B cell (primary cell): Measurements from ENCODE around the gene ARHGAP26. TPM values are rescaled to one million over a fixed set of nuclear protein-coding genes. Genes with fewer than 3 reads are reported as not detected.

ENCODE experiments used
- ATAC-seq: fragments of 200-7000 bp; cut with Tn5 transposase; one replicate; pipeline ENCODE4 v1.10.0; 2021; ENCODE audit warnings: low read depth, mild to moderate bottlenecking, moderate number of reproducible peaks, moderate library complexity
- CTCF ChIA-PET: fragments of 350-600 bp; sonication (Branson Sonifier 250); formaldehyde crosslinking; loops from one replicate; lab custom pipeline; 2021; ENCODE audit warnings: antibody characterized with exemption, inconsistent platforms; lab: Charles Lee
- POLR2A ChIA-PET: fragments of 350-600 bp; sonication (Branson Sonifier 250); formaldehyde crosslinking; loops from one replicate; lab custom pipeline; 2021; ENCODE audit warnings: antibody characterized with exemption; lab: Charles Lee
- DNase-seq: peaks from one replicate; pipeline ENCODE4 v3.0.0; 2013
- H2AFZ ChIP-seq: 2 replicates; pipeline ENCODE4 v1.6.1; 2012; ENCODE audit warnings: mild to moderate bottlenecking, low read depth, low read length; ENCODE audit not compliant: insufficient read depth, poor library complexity, severe bottlenecking
- H3K27ac ChIP-seq, 2 donors: 1 replicate in 1 of 2; 2 replicates in 1 of 2; pipeline ENCODE4 v1.5.1; 2012 to 2013; ENCODE audit warnings: low read length in 2 of 2, mild to moderate bottlenecking in 2 of 2, moderate library complexity in 1 of 2
- H3K27me3 ChIP-seq, 4 experiments: fragments of 200-600 bp in 1 of 4; sonication (generic) in 1 of 4; replicated peaks in 1 of 4; 1 replicate in 2 of 4; 2 replicates in 2 of 4; pipeline versions ENCODE4 v1.6.1 to v1.7.0; 2013 to 2016; ENCODE audit warnings: low read length in 3 of 4, mild to moderate bottlenecking in 2 of 4, mixed read lengths in 1 of 4, moderate library complexity in 1 of 4; ENCODE audit not compliant: insufficient read depth in 4 of 4, control insufficient read depth in 3 of 4; ENCODE audit errors: control extremely low read depth in 1 of 4
- H3K36me3 ChIP-seq, 2 experiments: replicated peaks in 1 of 2; 1 replicate in 1 of 2; 2 replicates in 1 of 2; pipeline versions ENCODE4 v1.6.1 to v1.7.1; 2013; ENCODE audit warnings: low read length in 1 of 2; ENCODE audit not compliant: insufficient read depth in 2 of 2, control insufficient read depth in 1 of 2; ENCODE audit errors: control extremely low read depth in 1 of 2, extremely low read depth in 1 of 2
- H3K4me1 ChIP-seq, 2 donors: fragments of 200-600 bp in 1 of 2; sonication (generic) in 1 of 2; 1 replicate in 1 of 2; 2 replicates in 1 of 2; pipeline versions ENCODE4 v1.5.1 to v1.6.1; 2013 to 2017; ENCODE audit warnings: low read length in 2 of 2; ENCODE audit not compliant: control insufficient read depth in 2 of 2, insufficient read depth in 2 of 2
- H3K4me2 ChIP-seq: replicated peaks from 2 replicates; pipeline ENCODE3; 2012; ENCODE audit warnings: mild to moderate bottlenecking, low read depth, low read length; ENCODE audit not compliant: poor library complexity, severe bottlenecking
- H3K4me3 ChIP-seq, 5 experiments: fragments of 200-600 bp in 1 of 5; sonication (generic) in 1 of 5; 1 replicate in 3 of 5; 2 replicates in 2 of 5; pipeline versions ENCODE4 v1.5.1 to v1.7.0; 2011 to 2016; ENCODE audit warnings: low read length in 4 of 5, mild to moderate bottlenecking in 4 of 5, low read depth in 2 of 5, control low read depth in 1 of 5, moderate library complexity in 1 of 5; ENCODE audit not compliant: insufficient read depth in 1 of 5; ENCODE audit errors: control extremely low read depth in 1 of 5, extremely low read depth in 1 of 5
- H3K79me2 ChIP-seq: fragments of 200-600 bp; sonication (generic); one replicate; pipeline ENCODE4 v1.6.0; 2016; ENCODE audit warnings: low read length; ENCODE audit not compliant: control insufficient read depth, insufficient read depth
- H3K9ac ChIP-seq: fragments of 200-600 bp; sonication (generic); 2 replicates; pipeline ENCODE4 v1.6.1; 2017; ENCODE audit warnings: mild to moderate bottlenecking, low read length, moderate library complexity
- H3K9me3 ChIP-seq, 3 donors: one replicate each; pipeline versions ENCODE4 v1.6.1 to v1.7.1; 2013; ENCODE audit warnings: low read length in 2 of 3; ENCODE audit not compliant: control insufficient read depth in 2 of 3, insufficient read depth in 1 of 3; ENCODE audit errors: control extremely low read depth in 1 of 3
- H4K20me1 ChIP-seq: 2 replicates; pipeline ENCODE4 v1.6.0; 2012; ENCODE audit warnings: mild to moderate bottlenecking, low read length; ENCODE audit not compliant: insufficient read depth, control insufficient read depth, poor library complexity, severe bottlenecking
- H3K27ac Mint-ChIP-seq: one replicate; pipeline ENCODE4 v1.8.0; 2021; ENCODE audit warnings: mixed read lengths
- H3K27me3 Mint-ChIP-seq: one replicate; pipeline ENCODE4 v1.8.0; 2021; ENCODE audit warnings: mixed read lengths
- H3K4me1 Mint-ChIP-seq: one replicate; pipeline ENCODE4 v1.8.0; 2021; ENCODE audit warnings: mixed read lengths
- H3K4me3 Mint-ChIP-seq: one replicate; pipeline ENCODE4 v1.8.0; 2021; ENCODE audit warnings: mixed read lengths
- H3K9me3 Mint-ChIP-seq: one replicate; pipeline ENCODE4 v1.8.0; 2022; ENCODE audit warnings: mixed read lengths; ENCODE audit not compliant: insufficient read depth
- EZH2 ChIP-seq: IDR thresholded peaks from 2 replicates; pipeline ENCODE4 v1.6.1; 2012; ENCODE audit warnings: borderline replicate concordance, low read depth, mild to moderate bottlenecking, moderate library complexity, low read length; ENCODE audit not compliant: insufficient read depth, poor library complexity, severe bottlenecking
- WGBS: methylation state at CpG from one replicate; pipeline ENCODE4 v1.1.5; 2013; ENCODE audit warnings: missing lambda C conversion rate; ENCODE audit not compliant: insufficient coverage; 5-methylcytosine and 5-hydroxymethylcytosine counted together
- intact Hi-C: fragments of 100-400 bp; cut with micrococcal nuclease; formaldehyde crosslinking; loops from one replicate; pipeline ENCODE4 v1.10.0; 2022
- polyA plus RNA-seq: library from polyadenylated mRNA; depleted of rRNA; stranded (reverse); fragments of >200 nt; gene quantifications from 2 replicates; pipeline ENCODE4 v1.2.3, GENCODE V29; 2012
- total RNA-seq, 2 donors: library from RNA; stranded (reverse); fragments of 120-200 nt in 1 of 2; gene quantifications; 1 replicate in 1 of 2; 2 replicates in 1 of 2; pipeline versions ENCODE4 v1.2.3 to v1.2.4, GENCODE V29; 2013 to 2022
- TF ChIP-seq, protein P1 (sequence below): fragments of 200-600 bp; IDR thresholded peaks from one replicate; pipeline ENCODE4 v1.8.0; 2022; ENCODE audit warnings: antibody characterized with exemption, mild to moderate bottlenecking

The ARHGAP26 gene
- total and polyA plus RNA-seq, 2 donors (not counting 1 experiment from before 2014, with no cell fraction given), result 1.8 to 22.5 TPM

GRCh38 chr5:143073766-143074165, 303.6 kb downstream of the ARHGAP26 start:
- ChIA-PET CTCF (no interaction called here), POLR2A (no interaction called here)
- H3K4me3 ChIP-seq, result no peak overlapping the region
- Mint-ChIP-seq H3K27me3 (no peaks in the 10 kb centered on the region), H3K9me3 (peaks cover 4% of the 10 kb centered on the region), H3K27ac (no peak overlapping the region), H3K4me3 (no peak overlapping the region), H3K4me1 (peaks cover 1% of the 10 kb centered on the region)
- no peaks in the 10 kb centered on the region for H3K36me3 ChIP-seq
- no peaks in the 10 kb centered on the region for H3K4me1 ChIP-seq
- H3K27me3 ChIP-seq, result no peaks in the 10 kb centered on the region
- DNase-seq, result no peak
- no peak overlapping the region for H2AFZ ChIP-seq
- H3K27ac ChIP-seq, result no peak overlapping the region
- TF ChIP-seq, protein P1, sequence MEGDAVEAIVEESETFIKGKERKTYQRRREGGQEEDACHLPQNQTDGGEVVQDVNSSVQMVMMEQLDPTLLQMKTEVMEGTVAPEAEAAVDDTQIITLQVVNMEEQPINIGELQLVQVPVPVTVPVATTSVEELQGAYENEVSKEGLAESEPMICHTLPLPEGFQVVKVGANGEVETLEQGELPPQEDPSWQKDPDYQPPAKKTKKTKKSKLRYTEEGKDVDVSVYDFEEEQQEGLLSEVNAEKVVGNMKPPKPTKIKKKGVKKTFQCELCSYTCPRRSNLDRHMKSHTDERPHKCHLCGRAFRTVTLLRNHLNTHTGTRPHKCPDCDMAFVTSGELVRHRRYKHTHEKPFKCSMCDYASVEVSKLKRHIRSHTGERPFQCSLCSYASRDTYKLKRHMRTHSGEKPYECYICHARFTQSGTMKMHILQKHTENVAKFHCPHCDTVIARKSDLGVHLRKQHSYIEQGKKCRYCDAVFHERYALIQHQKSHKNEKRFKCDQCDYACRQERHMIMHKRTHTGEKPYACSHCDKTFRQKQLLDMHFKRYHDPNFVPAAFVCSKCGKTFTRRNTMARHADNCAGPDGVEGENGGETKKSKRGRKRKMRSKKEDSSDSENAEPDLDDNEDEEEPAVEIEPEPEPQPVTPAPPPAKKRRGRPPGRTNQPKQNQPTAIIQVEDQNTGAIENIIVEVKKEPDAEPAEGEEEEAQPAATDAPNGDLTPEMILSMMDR, result no peak
- no peak for TF ChIP-seq EZH2
- no peak for ATAC-seq
- H4K20me1 ChIP-seq, result no peaks in the 10 kb centered on the region
- H3K79me2 ChIP-seq, result no peaks in the 10 kb centered on the region
- WGBS, result 94% methylated on average over 3 of the region's 3 CpGs
- intact Hi-C loops, result no loop called here
- peaks cover 0 to 5% (median 0%) of the 10 kb centered on the region in 3 donors for H3K9me3 ChIP-seq
- H3K4me2 ChIP-seq, result no peak overlapping the region
- no peak overlapping the region for H3K9ac ChIP-seq

- Histone ChIP-seq H3K27me3 (no peaks in the 10 kb centered on the region), H3K4me2 (no peak overlapping the region), H3K9me3 (peaks cover 0 to 5% (median 0%) of the 10 kb centered on the region in 3 donors), H3K9ac (no peak overlapping the region), H3K4me3 (no peak overlapping the region), H3K36me3 (no peaks in the 10 kb centered on the region), H3K27ac (no peak overlapping the region), H3K79me2 (no peaks in the 10 kb centered on the region), H4K20me1 (no peaks in the 10 kb centered on the region), H3K4me1 (no peaks in the 10 kb centered on the region), H2AFZ (no peak overlapping the region)
- DNase-seq (no peak), ATAC-seq (no peak)
- H3K4me1 Mint-ChIP-seq, result peaks cover 1% of the 10 kb centered on the region
- H3K27ac Mint-ChIP-seq, result no peak overlapping the region
- WGBS, result 80% methylated on average over 1 of the region's 1 CpG
- H3K27me3 Mint-ChIP-seq, result no peaks in the 10 kb centered on the region
- H3K4me3 Mint-ChIP-seq, result no peak overlapping the region
- ChIA-PET CTCF (no interaction called here), POLR2A (no interaction called here)
- TF ChIP-seq, protein P1, result no peak
- intact Hi-C loops, result no loop called here
- peaks cover 4% of the 10 kb centered on the region for H3K9me3 Mint-ChIP-seq
These were observed 304.3 kb downstream of the ARHGAP26 start for GRCh38 chr5:143074414-143074996.
